Umbilical cord (tissue), 2 donors: ENCODE measurements around the gene RHBG. TPM values are rescaled to one million over a fixed set of nuclear protein-coding genes. Genes with fewer than 3 reads are reported as not detected.
"Not testable (repeated sequence)": the region's sequence is repeated elsewhere in the genome, so short reads cannot be mapped to it uniquely, and the experiment has no call there.

Experiments
- DNase-seq: peaks from one replicate; pipeline ENCODE4 v3.0.0-alpha.2; 2015; ENCODE audit warnings: low spot score
- total RNA-seq: library from RNA; depleted of rRNA; stranded (reverse); fragments of >200 nt; gene quantifications from one replicate; pipeline ENCODE4 v1.2.3, GENCODE V29; 2014; ENCODE audit warnings: low replicate concordance; ENCODE audit not compliant: insufficient read depth

RHBG gene
- total RNA-seq, 1 donor from 2014 or later = not detected

GRCh38 chr1:156359973-156360372, 9.0 kb upstream of the RHBG start:
- peak; percentile 19 for DNase-seq

- DNase-seq = no peak
These were observed 8.5 kb upstream of the RHBG start for GRCh38 chr1:156360534-156360933.

GRCh38 chr1:156365754-156366153, 3.3 kb upstream of the RHBG start:
- no peak for DNase-seq

- DNase-seq = no peak
These were observed 2.4 kb upstream of the RHBG start for GRCh38 chr1:156366378-156367166.

GRCh38 chr1:156367383-156368156, 1.4 kb upstream of the RHBG start:
- DNase-seq = no peak

GRCh38 chr1:156368157-156368658, 803 bp upstream of the RHBG start:
- DNase-seq = no peak

GRCh38 chr1:156369685-156370286, 775 bp downstream of the RHBG start:
- DNase-seq = not testable (repeated sequence)

GRCh38 chr1:156371553-156372264, 2.7 kb downstream of the RHBG start:
- DNase-seq = peak; percentile 31

GRCh38 chr1:156372265-156372586, 3.2 kb downstream of the RHBG start:
- DNase-seq = no peak

GRCh38 chr1:156372876-156373275, 3.9 kb downstream of the RHBG start:
- no peak for DNase-seq

GRCh38 chr1:156373546-156373945, 4.5 kb downstream of the RHBG start:
- no peak for DNase-seq

GRCh38 chr1:156376146-156376545, 7.1 kb downstream of the RHBG start:
- DNase-seq = no peak

GRCh38 chr1:156376958-156377919, 8.2 kb downstream of the RHBG start:
- DNase-seq = no peak

- DNase-seq = no peak
These were observed 9.5 kb downstream of the RHBG start for GRCh38 chr1:156378557-156378956.

GRCh38 chr1:156379420-156380165, 10.6 kb downstream of the RHBG start:
- peak; percentile 29 for DNase-seq

- no peak for DNase-seq
These were observed 13.6 kb downstream of the RHBG start for GRCh38 chr1:156382561-156382960.

GRCh38 chr1:156383023-156383422, 14.0 kb downstream of the RHBG start:
- DNase-seq = peak; percentile 56

GRCh38 chr1:156384007-156384406, 15.0 kb downstream of the RHBG start:
- no peak for DNase-seq

- no peak for DNase-seq
These were observed 15.6 kb downstream of the RHBG start for GRCh38 chr1:156384658-156385057.

- DNase-seq = peak; percentile 74
These were observed 16.6 kb downstream of the RHBG start for GRCh38 chr1:156385534-156386031.
